Neural progenitor cell (in vitro differentiated cells): ENCODE results near the gene STK33. TPM values are rescaled to one million over a fixed set of nuclear protein-coding genes. Genes with fewer than 3 reads are reported as not detected.

ENCODE experiments used
- DNase-seq: peaks from one replicate; pipeline ENCODE4 v3.0.0-alpha.2; 2016; ENCODE audit warnings: low spot score
- H2AFZ ChIP-seq: fragments of 200-600 bp; sonication (generic); replicated peaks from 2 replicates; pipeline ENCODE4 v1.6.1; 2016; ENCODE audit warnings: antibody characterized with exemption
- H3F3A ChIP-seq: fragments of 200-600 bp; sonication (generic); 2 replicates; pipeline ENCODE4 v1.6.1; 2016; ENCODE audit warnings: antibody characterized with exemption, low read depth
- H3K27ac ChIP-seq: fragments of 200-600 bp; sonication (generic); 2 replicates; pipeline ENCODE4 v1.5.1; 2016; ENCODE audit warnings: mild to moderate bottlenecking
- H3K27me3 ChIP-seq: fragments of 200-600 bp; sonication (generic); 2 replicates; pipeline ENCODE4 v1.6.1; 2016; ENCODE audit warnings: mild to moderate bottlenecking, moderate library complexity
- H3K36me3 ChIP-seq: fragments of 200-600 bp; sonication (generic); 2 replicates; pipeline ENCODE4 v1.5.1; 2016
- H3K4me1 ChIP-seq: fragments of 200-600 bp; sonication (generic); 2 replicates; pipeline ENCODE4 v1.6.1; 2016; ENCODE audit warnings: mixed run types
- H3K4me2 ChIP-seq: fragments of 200-600 bp; sonication (generic); 2 replicates; pipeline ENCODE4 v1.6.1; 2016
- H3K4me3 ChIP-seq: fragments of 200-600 bp; sonication (generic); 2 replicates; pipeline ENCODE4 v1.5.1; 2016
- H3K79me2 ChIP-seq: fragments of 200-600 bp; sonication (generic); 2 replicates; pipeline ENCODE4 v1.6.1; 2016; ENCODE audit warnings: low read depth
- H3K9ac ChIP-seq: fragments of 200-600 bp; sonication (generic); 2 replicates; pipeline ENCODE4 v1.6.1; 2016
- H3K9me3 ChIP-seq: fragments of 200-600 bp; sonication (generic); 2 replicates; pipeline ENCODE4 v1.5.1; 2016; ENCODE audit warnings: low read depth
- H4K20me1 ChIP-seq: fragments of 200-600 bp; sonication (generic); 2 replicates; pipeline ENCODE4 v1.6.1; 2016; ENCODE audit warnings: low read depth
- H3K27ac Mint-ChIP-seq: 3 replicates; pipeline ENCODE4 v1.8.0; 2021; ENCODE audit warnings: mixed read lengths
- H3K27me3 Mint-ChIP-seq: 2 replicates; pipeline ENCODE4 v1.8.0; 2022; ENCODE audit warnings: low read depth, mild to moderate bottlenecking, inconsistent platforms, moderate library complexity, mixed read lengths; ENCODE audit not compliant: insufficient read depth
- H3K36me3 Mint-ChIP-seq: 3 replicates; pipeline ENCODE4 v1.8.0; 2021; ENCODE audit warnings: mixed read lengths
- H3K4me1 Mint-ChIP-seq: 3 replicates; pipeline ENCODE4 v1.8.0; 2021; ENCODE audit warnings: mixed read lengths
- H3K4me3 Mint-ChIP-seq: 3 replicates; pipeline ENCODE4 v1.8.0; 2021; ENCODE audit warnings: mild to moderate bottlenecking, moderate library complexity, mixed read lengths
- H3K9me3 Mint-ChIP-seq: 3 replicates; pipeline ENCODE4 v1.8.0; 2020; ENCODE audit warnings: mixed read lengths
- EZH2 ChIP-seq: fragments of 200-600 bp; sonication (generic); IDR thresholded peaks from 2 replicates; pipeline ENCODE4 v1.6.1; 2017; ENCODE audit warnings: antibody characterized with exemption, mild to moderate bottlenecking, moderate library complexity
- EZH2phosphoT487 ChIP-seq: fragments of 200-600 bp; sonication (generic); IDR thresholded peaks from 2 replicates; pipeline ENCODE4 v1.6.1; 2017; ENCODE audit warnings: antibody characterized with exemption
- total RNA-seq: library from RNA; depleted of rRNA; stranded (reverse); fragments of >200 nt; gene quantifications from 2 replicates; pipeline ENCODE4 v1.2.3, GENCODE V29; 2015; ENCODE audit warnings: low replicate concordance
- TF ChIP-seq, protein P1 (sequence below): fragments of 200-600 bp; sonication (generic); IDR thresholded peaks from 2 replicates; pipeline ENCODE4 v1.5.1; 2017; ENCODE audit warnings: antibody characterized with exemption, mild to moderate bottlenecking

STK33 gene
- total RNA-seq, 1 donor from 2014 or later, result 56.5 TPM

- H3K4me1 ChIP-seq, result no peaks in the 10 kb centered on the region
- Mint-ChIP-seq H3K27ac (no peak overlapping the region), H3K36me3 (peaks cover 14% of the 10 kb centered on the region), H3K4me1 (no peaks in the 10 kb centered on the region), H3K4me3 (no peak overlapping the region), H3K27me3 (no peaks in the 10 kb centered on the region), H3K9me3 (peaks cover 42% of the 10 kb centered on the region)
- H3K36me3 ChIP-seq, result no peaks in the 10 kb centered on the region
- peaks cover 10% of the 10 kb centered on the region for H3K79me2 ChIP-seq
- H3K9ac ChIP-seq, result no peak overlapping the region
- DNase-seq, result no peak
- no peaks in the 10 kb centered on the region for H3K27me3 ChIP-seq
- no peaks in the 10 kb centered on the region for H3K9me3 ChIP-seq
- no peak overlapping the region for H2AFZ ChIP-seq
- H4K20me1 ChIP-seq, result no peaks in the 10 kb centered on the region
- TF ChIP-seq, protein P1, sequence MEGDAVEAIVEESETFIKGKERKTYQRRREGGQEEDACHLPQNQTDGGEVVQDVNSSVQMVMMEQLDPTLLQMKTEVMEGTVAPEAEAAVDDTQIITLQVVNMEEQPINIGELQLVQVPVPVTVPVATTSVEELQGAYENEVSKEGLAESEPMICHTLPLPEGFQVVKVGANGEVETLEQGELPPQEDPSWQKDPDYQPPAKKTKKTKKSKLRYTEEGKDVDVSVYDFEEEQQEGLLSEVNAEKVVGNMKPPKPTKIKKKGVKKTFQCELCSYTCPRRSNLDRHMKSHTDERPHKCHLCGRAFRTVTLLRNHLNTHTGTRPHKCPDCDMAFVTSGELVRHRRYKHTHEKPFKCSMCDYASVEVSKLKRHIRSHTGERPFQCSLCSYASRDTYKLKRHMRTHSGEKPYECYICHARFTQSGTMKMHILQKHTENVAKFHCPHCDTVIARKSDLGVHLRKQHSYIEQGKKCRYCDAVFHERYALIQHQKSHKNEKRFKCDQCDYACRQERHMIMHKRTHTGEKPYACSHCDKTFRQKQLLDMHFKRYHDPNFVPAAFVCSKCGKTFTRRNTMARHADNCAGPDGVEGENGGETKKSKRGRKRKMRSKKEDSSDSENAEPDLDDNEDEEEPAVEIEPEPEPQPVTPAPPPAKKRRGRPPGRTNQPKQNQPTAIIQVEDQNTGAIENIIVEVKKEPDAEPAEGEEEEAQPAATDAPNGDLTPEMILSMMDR, result no peak
- TF ChIP-seq EZH2phosphoT487, result no peak
- TF ChIP-seq EZH2, result no peak
- H3K4me2 ChIP-seq, result no peak overlapping the region
- no peak overlapping the region for H3K4me3 ChIP-seq
- H3F3A ChIP-seq, result no peaks in the 10 kb centered on the region
- H3K27ac ChIP-seq, result no peak overlapping the region
Observed at GRCh38 chr11:8512547-8512946, 81.5 kb downstream of the STK33 start.

DNA sequence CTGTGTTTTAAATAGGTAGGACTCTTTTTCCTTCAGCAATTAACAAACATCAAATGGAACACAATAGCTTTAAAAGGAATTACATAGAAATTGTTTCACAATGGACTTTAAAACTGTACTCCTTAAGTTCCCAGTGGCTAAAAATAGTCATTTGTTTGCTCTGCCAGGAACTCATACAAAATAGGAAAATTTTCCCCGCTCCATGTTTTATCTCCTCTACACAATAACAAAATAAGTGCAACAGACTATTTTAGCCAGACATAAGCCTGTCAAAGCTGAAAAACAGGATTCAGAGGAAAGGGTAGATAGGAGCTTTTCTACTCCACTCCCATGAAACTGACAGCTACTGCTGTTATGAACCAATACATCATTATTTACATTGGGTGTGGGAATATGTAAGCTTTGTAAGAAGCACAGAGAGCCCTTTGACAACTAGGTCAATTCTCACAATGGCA lies 90.1 kb downstream of the STK33 start:
- peaks cover 3% of the 10 kb centered on the region for H3K36me3 Mint-ChIP-seq

GRCh38 chr11:8501836-8502235 lies 92.2 kb downstream of the STK33 start:
- Histone ChIP-seq H3K4me1 (no peaks in the 10 kb centered on the region), H3K4me2 (no peak overlapping the region), H3K9me3 (peaks cover 4% of the 10 kb centered on the region), H3K36me3 (peaks cover 3% of the 10 kb centered on the region), H3K4me3 (no peak overlapping the region), H3K9ac (no peak overlapping the region), H3F3A (no peaks in the 10 kb centered on the region), H3K27ac (no peak overlapping the region), H3K27me3 (no peaks in the 10 kb centered on the region), H3K79me2 (peaks cover 13% of the 10 kb centered on the region), H4K20me1 (no peaks in the 10 kb centered on the region), H2AFZ (no peak overlapping the region)
- Mint-ChIP-seq H3K27me3 (no peaks in the 10 kb centered on the region), H3K9me3 (peaks cover 32% of the 10 kb centered on the region), H3K4me1 (no peaks in the 10 kb centered on the region), H3K36me3 (peaks cover 7% of the 10 kb centered on the region), H3K4me3 (no peak overlapping the region), H3K27ac (no peak overlapping the region)
- TF ChIP-seq, protein P1, result no peak
- TF ChIP-seq EZH2 (no peak), EZH2phosphoT487 (no peak)
- DNase-seq, result no peak

More for the DNA sequence above, 90.1 kb downstream of the STK33 start:
- Mint-ChIP-seq H3K27me3 (no peaks in the 10 kb centered on the region), H3K9me3 (peaks cover 19% of the 10 kb centered on the region), H3K27ac (no peak overlapping the region), H3K4me1 (no peaks in the 10 kb centered on the region), H3K4me3 (no peak overlapping the region)
- H3K4me1 ChIP-seq, result no peaks in the 10 kb centered on the region
- H3K4me3 ChIP-seq, result no peak overlapping the region
- no peaks in the 10 kb centered on the region for H3F3A ChIP-seq
- no peak for TF ChIP-seq EZH2
- TF ChIP-seq, protein P1, result no peak
- no peak for TF ChIP-seq EZH2phosphoT487
- H3K79me2 ChIP-seq, result peaks cover 4% of the 10 kb centered on the region
- H3K27ac ChIP-seq, result no peak overlapping the region
- DNase-seq, result no peak
- H3K27me3 ChIP-seq, result no peaks in the 10 kb centered on the region
- H4K20me1 ChIP-seq, result no peaks in the 10 kb centered on the region
- H3K9ac ChIP-seq, result no peak overlapping the region
- no peaks in the 10 kb centered on the region for H3K9me3 ChIP-seq
- no peak overlapping the region for H3K4me2 ChIP-seq
- H3K36me3 ChIP-seq, result no peaks in the 10 kb centered on the region
- H2AFZ ChIP-seq, result no peak overlapping the region
